Neural cell (in vitro differentiated cells): ENCODE results near the gene C1orf21. TPM values are rescaled to one million over a fixed set of nuclear protein-coding genes. Genes with fewer than 3 reads are reported as not detected.

Source experiments
- H2AFZ ChIP-seq: fragments of 200-600, 300-800 bp; sonication (generic), shearing (Covaris generic); 2 replicates; pipeline ENCODE4 v1.6.0; 2014; ENCODE audit warnings: low read depth, mild to moderate bottlenecking, antibody characterized with exemption, low read length, moderate library complexity
- H3F3A ChIP-seq: fragments of 200-600 bp; shearing (Covaris generic); 2 replicates; pipeline ENCODE4 v1.6.1; 2016; ENCODE audit warnings: mild to moderate bottlenecking, moderate library complexity, mixed read lengths, antibody characterized with exemption, low read length; ENCODE audit not compliant: insufficient read depth, poor library complexity, severe bottlenecking
- H3K27ac ChIP-seq: fragments of 200-600, 300-800 bp; sonication (generic), shearing (Covaris generic); 2 replicates; pipeline ENCODE4 v1.5.1; 2014; ENCODE audit warnings: mild to moderate bottlenecking, low read length, moderate library complexity
- H3K27me3 ChIP-seq: fragments of 300-800, 200-600 bp; sonication (generic), shearing (Covaris generic); 2 replicates; pipeline ENCODE4 v1.6.0; 2014; ENCODE audit warnings: mild to moderate bottlenecking, low read depth, low read length, moderate library complexity; ENCODE audit not compliant: insufficient read depth
- H3K36me3 ChIP-seq: fragments of 300-800, 200-600 bp; sonication (generic), shearing (Covaris generic); 2 replicates; pipeline ENCODE4 v1.5.1; 2014; ENCODE audit warnings: mild to moderate bottlenecking, antibody characterized with exemption, low read length, moderate library complexity; ENCODE audit not compliant: insufficient read depth
- H3K4me2 ChIP-seq: fragments of 300-800, 200-600 bp; sonication (generic), shearing (Covaris generic); 2 replicates; pipeline ENCODE4 v1.6.0; 2014; ENCODE audit warnings: mild to moderate bottlenecking, low read length
- H3K4me3 ChIP-seq: fragments of 300-800, 200-600 bp; sonication (generic), shearing (Covaris generic); 2 replicates; pipeline ENCODE4 v1.5.1; 2014; ENCODE audit warnings: mild to moderate bottlenecking, low read length, moderate library complexity
- H3K79me2 ChIP-seq: fragments of 200-600 bp; shearing (Covaris generic); replicated peaks from 2 replicates; pipeline ENCODE4 v1.6.0; 2014; ENCODE audit warnings: mild to moderate bottlenecking, low read length, moderate library complexity; ENCODE audit not compliant: insufficient read depth
- H3K9ac ChIP-seq: fragments of 300-800, 200-600 bp; sonication (generic), shearing (Covaris generic); 2 replicates; pipeline ENCODE4 v1.6.1; 2016; ENCODE audit warnings: mild to moderate bottlenecking, low read length, mixed read lengths
- H3K9me2 ChIP-seq: fragments of 200-600 bp; shearing (Covaris generic); 2 replicates; pipeline ENCODE4 v1.6.1; 2016; ENCODE audit warnings: mild to moderate bottlenecking, low read length, mixed read lengths; ENCODE audit not compliant: insufficient read depth
- H3K9me3 ChIP-seq: fragments of 200-600, 300-800 bp; sonication (generic), shearing (Covaris generic); 2 replicates; pipeline ENCODE4 v1.6.1; 2016; ENCODE audit warnings: mild to moderate bottlenecking, mixed run types, low read length, moderate library complexity, mixed read lengths
- H4K20me1 ChIP-seq: fragments of 200-600 bp; shearing (Covaris generic); 2 replicates; pipeline ENCODE4 v1.6.1; 2016; ENCODE audit warnings: mild to moderate bottlenecking, mixed run types; ENCODE audit not compliant: insufficient read depth
- CTCF ChIP-seq: fragments of 450-650 bp; IDR thresholded peaks from 2 replicates; pipeline ENCODE4 v1.5.1; 2014; ENCODE audit warnings: antibody characterized with exemption, mild to moderate bottlenecking, moderate library complexity; ENCODE audit not compliant: poor library complexity, severe bottlenecking
- EP300 ChIP-seq: fragments of 450-650 bp; conservative IDR thresholded peaks from 2 replicates; pipeline ENCODE4 v1.6.1; 2014; ENCODE audit warnings: antibody characterized with exemption, mild to moderate bottlenecking, moderate library complexity; ENCODE audit not compliant: poor library complexity, severe bottlenecking
- EZH2 ChIP-seq: fragments of 200-600, 300-800 bp; shearing (Covaris generic), sonication (generic); IDR thresholded peaks from 2 replicates; pipeline ENCODE4 v1.6.1; 2014; ENCODE audit warnings: antibody characterized with exemption, low read length, borderline replicate concordance, mild to moderate bottlenecking; ENCODE audit not compliant: insufficient read depth, poor library complexity, severe bottlenecking
- MXI1 ChIP-seq: fragments of 450-650 bp; conservative IDR thresholded peaks from 2 replicates; pipeline ENCODE4 v1.6.1; 2014; ENCODE audit warnings: antibody characterized with exemption, mild to moderate bottlenecking; ENCODE audit not compliant: poor library complexity, severe bottlenecking
- POLR2AphosphoS5 ChIP-seq: IDR thresholded peaks from 2 replicates; pipeline ENCODE4 v1.6.1; 2012
- RAD21 ChIP-seq: fragments of 450-650 bp; conservative IDR thresholded peaks from 2 replicates; pipeline ENCODE4 v1.6.1; 2014; ENCODE audit warnings: antibody characterized with exemption, mild to moderate bottlenecking, moderate library complexity
- REST ChIP-seq: IDR thresholded peaks from 2 replicates; pipeline ENCODE4 v1.6.1; 2012; ENCODE audit warnings: borderline replicate concordance
- SMC3 ChIP-seq: fragments of 450-650 bp; conservative IDR thresholded peaks from 2 replicates; pipeline ENCODE4 v1.6.1; 2014; ENCODE audit warnings: antibody characterized with exemption, mild to moderate bottlenecking, moderate library complexity; ENCODE audit not compliant: poor library complexity
- TAF1 ChIP-seq: IDR thresholded peaks from 2 replicates; pipeline ENCODE4 v1.6.1; 2012; ENCODE audit warnings: low read depth
- polyA plus RNA-seq: library from polyadenylated mRNA; depleted of rRNA; stranded (reverse); fragments of >200 nt; gene quantifications from 2 replicates; pipeline ENCODE4 v1.2.3, GENCODE V29; 2014

C1orf21 gene
- polyA plus RNA-seq, 1 donor from 2014 or later = 21.1 TPM

GRCh38 chr1:184392067-184392466 is 5.2 kb downstream of the C1orf21 start:
- Histone ChIP-seq H3K79me2 (peaks cover 51% of the 10 kb centered on the region), H3K27me3 (no peaks in the 10 kb centered on the region), H3K4me2 (no peak overlapping the region), H2AFZ (no peak overlapping the region), H3K9me2 (no peaks in the 10 kb centered on the region), H3K9ac (no peak overlapping the region), H4K20me1 (no peaks in the 10 kb centered on the region), H3F3A (no peaks in the 10 kb centered on the region), H3K9me3 (no peaks in the 10 kb centered on the region), H3K4me3 (no peak overlapping the region), H3K36me3 (no peaks in the 10 kb centered on the region), H3K27ac (no peak overlapping the region)
- no peak for TF ChIP-seq REST

- no peak for TF ChIP-seq SMC3
- H4K20me1 ChIP-seq = no peaks in the 10 kb centered on the region
- no peaks in the 10 kb centered on the region for H3K27me3 ChIP-seq
- no peak overlapping the region for H2AFZ ChIP-seq
- H3K4me3 ChIP-seq = no peak overlapping the region
- H3F3A ChIP-seq = no peaks in the 10 kb centered on the region
- no peaks in the 10 kb centered on the region for H3K9me2 ChIP-seq
- H3K79me2 ChIP-seq = peaks cover 53% of the 10 kb centered on the region
- no peak overlapping the region for H3K9ac ChIP-seq
- H3K9me3 ChIP-seq = no peaks in the 10 kb centered on the region
- H3K27ac ChIP-seq = no peak overlapping the region
- no peaks in the 10 kb centered on the region for H3K36me3 ChIP-seq
- H3K4me2 ChIP-seq = no peak overlapping the region
These were observed 6.1 kb downstream of the C1orf21 start for GRCh38 chr1:184392779-184393522.

- Histone ChIP-seq H2AFZ (no peak overlapping the region), H3K9ac (no peak overlapping the region), H3K36me3 (no peaks in the 10 kb centered on the region), H3F3A (no peaks in the 10 kb centered on the region), H3K4me2 (no peak overlapping the region), H3K79me2 (peaks cover 49% of the 10 kb centered on the region), H3K9me3 (no peaks in the 10 kb centered on the region), H4K20me1 (no peaks in the 10 kb centered on the region), H3K27ac (no peak overlapping the region), H3K27me3 (no peaks in the 10 kb centered on the region), H3K9me2 (no peaks in the 10 kb centered on the region), H3K4me3 (no peak overlapping the region)
- no peak for TF ChIP-seq RAD21
- TF ChIP-seq CTCF = no peak
- no peak for TF ChIP-seq REST
- TF ChIP-seq POLR2AphosphoS5 = no peak
- TF ChIP-seq EP300 = no peak
- TF ChIP-seq EZH2 = no peak
- no peak for TF ChIP-seq TAF1
- TF ChIP-seq MXI1 = no peak
These were observed 7.1 kb downstream of the C1orf21 start for GRCh38 chr1:184393962-184394361.
